A172 (cell line): ENCODE results near the gene IGFBP2. TPM values are rescaled to one million over a fixed set of nuclear protein-coding genes. Genes with fewer than 3 reads are reported as not detected.
A peak's percentile ranks its signal among the peaks of the same experiment; 100 is the strongest.

ENCODE experiments used
- DNase-seq: peaks from one replicate; pipeline ENCODE4 v3.0.0-alpha.2; 2015; ENCODE audit warnings: low spot score
- total RNA-seq: library from RNA; depleted of rRNA; stranded (reverse); fragments of >200 nt; shearing (Covaris generic); gene quantifications from 2 replicates; pipeline ENCODE4 v1.2.3, GENCODE V29; 2014

IGFBP2 gene
- total RNA-seq, 1 experiment from 2014 or later, result 56.6 TPM

GRCh38 chr2:216636551-216637450 is 3.6 kb downstream of the IGFBP2 start:
- DNase-seq, result peak; percentile 85

- no peak for DNase-seq
Observed at GRCh38 chr2:216637472-216637871, 4.3 kb downstream of the IGFBP2 start.

- no peak for DNase-seq
Observed at GRCh38 chr2:216643986-216644659, 10.9 kb downstream of the IGFBP2 start.

- DNase-seq, result no peak
Observed at GRCh38 chr2:216644842-216645635, 11.8 kb downstream of the IGFBP2 start.

GRCh38 chr2:216645636-216645950 is 12.4 kb downstream of the IGFBP2 start:
- DNase-seq, result no peak

- DNase-seq, result no peak
Observed at GRCh38 chr2:216646116-216646515, 12.9 kb downstream of the IGFBP2 start.

- DNase-seq, result peak; percentile 67
Observed at GRCh38 chr2:216648105-216648504, 14.9 kb downstream of the IGFBP2 start.

GRCh38 chr2:216649574-216649973 is 16.4 kb downstream of the IGFBP2 start:
- DNase-seq, result no peak

GRCh38 chr2:216650626-216651257 is 17.5 kb downstream of the IGFBP2 start:
- no peak for DNase-seq

- DNase-seq, result no peak
Observed at GRCh38 chr2:216651351-216651881, 18.2 kb downstream of the IGFBP2 start.

- no peak for DNase-seq
Observed at GRCh38 chr2:216652566-216652965, 19.3 kb downstream of the IGFBP2 start.

- no peak for DNase-seq
Observed at GRCh38 chr2:216653093-216653799, 20.0 kb downstream of the IGFBP2 start.

GRCh38 chr2:216653931-216654365 is 20.7 kb downstream of the IGFBP2 start:
- no peak for DNase-seq

GRCh38 chr2:216654528-216655052 is 21.4 kb downstream of the IGFBP2 start:
- no peak for DNase-seq

- no peak for DNase-seq
Observed at GRCh38 chr2:216657086-216657855, 24.1 kb downstream of the IGFBP2 start.

- DNase-seq, result no peak
Observed at GRCh38 chr2:216657980-216658379, 24.8 kb downstream of the IGFBP2 start.

GRCh38 chr2:216658757-216659156 is 25.5 kb downstream of the IGFBP2 start:
- no peak for DNase-seq

- DNase-seq, result no peak
Observed at GRCh38 chr2:216659276-216659675, 26.1 kb downstream of the IGFBP2 start.

GRCh38 chr2:216660496-216660895 is 27.3 kb downstream of the IGFBP2 start:
- DNase-seq, result no peak

GRCh38 chr2:216661051-216661450 is 27.8 kb downstream of the IGFBP2 start:
- DNase-seq, result no peak
